LNCAP (cell line): Measurements from ENCODE around the gene FMC1.
A peak's percentile ranks its signal among the peaks of the same experiment; 100 is the strongest.

ENCODE experiments used
- TF ChIP-seq, protein P1 (sequence below): fragments of 450-650 bp; IDR thresholded peaks from 2 replicates; pipeline ENCODE4 v1.5.1; 2017; ENCODE audit warnings: mild to moderate bottlenecking

FMC1 gene, protein sequence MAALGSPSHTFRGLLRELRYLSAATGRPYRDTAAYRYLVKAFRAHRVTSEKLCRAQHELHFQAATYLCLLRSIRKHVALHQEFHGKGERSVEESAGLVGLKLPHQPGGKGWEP

DNA sequence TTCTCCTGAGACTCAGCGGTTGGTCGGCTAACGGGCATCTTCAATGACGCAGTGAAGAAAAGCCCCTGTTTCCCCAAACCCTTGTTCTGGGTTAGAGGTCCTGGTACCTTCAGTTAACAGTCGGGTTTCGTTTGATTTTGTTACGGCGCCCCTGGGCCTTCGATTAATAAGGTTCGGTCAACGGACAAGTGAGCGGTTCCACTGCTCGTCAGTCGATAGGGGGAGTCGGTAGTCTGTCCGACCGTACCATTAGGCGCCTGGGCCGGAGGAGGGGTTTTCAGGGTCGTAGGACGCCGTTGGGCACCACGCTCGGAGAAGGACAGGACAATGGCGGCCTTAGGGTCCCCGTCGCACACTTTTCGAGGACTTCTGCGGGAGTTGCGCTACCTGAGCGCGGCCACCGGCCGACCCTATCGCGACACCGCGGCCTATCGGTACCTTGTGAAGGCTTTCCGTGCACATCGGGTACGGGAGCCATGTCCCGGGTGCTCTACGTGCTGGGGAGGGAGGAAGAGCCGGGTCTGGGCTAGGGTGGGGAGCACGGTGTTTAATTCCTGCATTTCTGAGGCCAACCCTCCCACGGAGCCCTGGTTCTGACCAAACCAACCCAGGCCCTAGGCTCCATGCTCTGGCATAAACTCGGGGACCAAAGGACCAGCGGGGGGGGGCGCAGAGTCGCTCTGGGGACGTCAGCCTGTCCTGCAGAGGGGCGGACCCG is at the start of gene FMC1:
TSS of gene FMC1 (plus strand) at position 280 of the 718 bp plus-strand sequence. CDS start at position 328, 48 bp downstream.
- TF ChIP-seq, protein P1, sequence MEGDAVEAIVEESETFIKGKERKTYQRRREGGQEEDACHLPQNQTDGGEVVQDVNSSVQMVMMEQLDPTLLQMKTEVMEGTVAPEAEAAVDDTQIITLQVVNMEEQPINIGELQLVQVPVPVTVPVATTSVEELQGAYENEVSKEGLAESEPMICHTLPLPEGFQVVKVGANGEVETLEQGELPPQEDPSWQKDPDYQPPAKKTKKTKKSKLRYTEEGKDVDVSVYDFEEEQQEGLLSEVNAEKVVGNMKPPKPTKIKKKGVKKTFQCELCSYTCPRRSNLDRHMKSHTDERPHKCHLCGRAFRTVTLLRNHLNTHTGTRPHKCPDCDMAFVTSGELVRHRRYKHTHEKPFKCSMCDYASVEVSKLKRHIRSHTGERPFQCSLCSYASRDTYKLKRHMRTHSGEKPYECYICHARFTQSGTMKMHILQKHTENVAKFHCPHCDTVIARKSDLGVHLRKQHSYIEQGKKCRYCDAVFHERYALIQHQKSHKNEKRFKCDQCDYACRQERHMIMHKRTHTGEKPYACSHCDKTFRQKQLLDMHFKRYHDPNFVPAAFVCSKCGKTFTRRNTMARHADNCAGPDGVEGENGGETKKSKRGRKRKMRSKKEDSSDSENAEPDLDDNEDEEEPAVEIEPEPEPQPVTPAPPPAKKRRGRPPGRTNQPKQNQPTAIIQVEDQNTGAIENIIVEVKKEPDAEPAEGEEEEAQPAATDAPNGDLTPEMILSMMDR, result peak; percentile 44

DNA sequence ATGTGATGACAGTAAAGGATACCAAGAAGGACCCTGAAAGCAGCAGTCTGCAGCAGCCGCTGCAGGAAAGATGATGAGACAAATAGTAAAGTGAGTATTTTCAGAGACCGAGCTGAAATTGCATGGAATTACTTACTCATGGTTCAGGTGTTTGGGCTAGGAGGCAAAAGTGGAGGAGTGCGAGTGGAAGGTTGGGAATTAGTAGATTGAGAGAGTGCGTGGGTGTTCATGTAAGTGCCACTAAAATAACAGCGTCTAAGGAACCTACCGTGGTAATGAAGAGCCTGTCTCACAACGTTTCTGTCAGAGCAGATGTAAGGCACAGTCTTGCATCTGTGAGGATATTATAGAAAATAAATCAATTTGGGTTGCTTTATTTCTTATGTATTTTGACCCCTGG is 48.3 kb upstream of the FMC1 start:
- TF ChIP-seq, protein P1, result no peak

DNA sequence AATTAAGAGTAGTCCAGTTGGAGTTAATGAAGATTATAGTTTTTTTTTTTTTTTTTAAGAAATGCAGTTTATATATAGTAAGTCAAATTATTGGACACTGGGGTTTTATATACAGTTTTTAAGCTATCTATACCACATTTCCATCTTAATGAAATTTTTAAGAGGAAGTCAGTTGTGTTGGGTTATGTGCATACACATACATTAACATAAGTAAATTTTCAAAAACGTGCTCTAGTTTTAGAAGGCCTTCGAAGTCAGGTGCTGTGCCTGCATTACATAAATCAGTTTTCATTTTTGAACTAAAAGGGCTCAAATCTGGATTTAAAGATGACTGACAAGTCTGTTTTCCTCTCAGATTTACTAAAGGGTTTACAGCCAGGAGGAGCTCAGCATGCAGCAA is 47.6 kb upstream of the FMC1 start:
- TF ChIP-seq, protein P1, result no peak

DNA sequence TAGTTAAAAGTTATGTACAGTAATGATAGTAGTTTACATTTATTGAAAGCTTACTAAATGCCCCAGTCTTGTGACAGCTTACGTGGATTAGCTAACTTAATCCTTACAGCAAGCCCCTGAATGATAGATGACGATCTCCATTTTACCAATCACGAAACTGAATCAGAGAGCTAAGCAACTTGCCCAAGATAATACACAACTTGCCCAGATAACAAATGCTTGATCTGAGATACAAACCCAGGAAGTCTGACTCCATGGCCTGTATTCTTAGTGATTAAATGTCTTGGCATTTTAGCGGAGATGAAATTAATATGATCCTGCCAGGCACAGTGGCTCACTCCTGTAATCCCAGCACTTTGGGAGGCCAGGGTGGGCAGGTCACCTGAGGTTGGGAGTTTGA is 46.9 kb upstream of the FMC1 start:
- TF ChIP-seq, protein P1, result no peak

DNA sequence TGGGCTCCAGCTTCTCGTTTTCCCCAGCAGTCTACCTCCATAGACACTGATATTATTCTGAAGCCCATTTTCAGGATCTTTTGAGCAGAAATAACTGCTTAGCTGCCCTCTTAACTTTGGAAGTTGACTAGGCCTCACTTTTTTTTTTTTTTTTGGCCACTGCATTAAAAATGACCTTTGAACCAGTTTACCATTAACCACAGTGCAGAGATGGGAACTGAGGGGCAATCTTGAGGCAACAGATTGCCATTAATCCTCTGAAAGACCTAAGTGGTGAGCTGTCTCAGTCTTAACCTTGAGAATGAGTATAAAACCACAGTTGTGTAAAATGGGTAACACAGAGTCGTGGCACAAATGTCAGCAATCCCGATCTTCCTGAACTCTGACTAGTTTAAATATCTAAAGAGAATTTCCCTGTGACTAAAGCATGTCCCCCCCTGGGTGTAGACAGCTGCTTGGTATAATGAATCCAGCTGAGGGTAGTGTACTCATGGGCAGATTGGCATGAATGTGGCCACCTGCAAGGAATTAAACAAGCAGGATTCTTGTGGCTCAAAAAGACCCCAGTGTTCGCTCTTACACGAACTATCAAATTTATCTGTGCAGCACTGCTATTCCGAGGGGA is 46.1 kb upstream of the FMC1 start:
- TF ChIP-seq, protein P1, result no peak

DNA sequence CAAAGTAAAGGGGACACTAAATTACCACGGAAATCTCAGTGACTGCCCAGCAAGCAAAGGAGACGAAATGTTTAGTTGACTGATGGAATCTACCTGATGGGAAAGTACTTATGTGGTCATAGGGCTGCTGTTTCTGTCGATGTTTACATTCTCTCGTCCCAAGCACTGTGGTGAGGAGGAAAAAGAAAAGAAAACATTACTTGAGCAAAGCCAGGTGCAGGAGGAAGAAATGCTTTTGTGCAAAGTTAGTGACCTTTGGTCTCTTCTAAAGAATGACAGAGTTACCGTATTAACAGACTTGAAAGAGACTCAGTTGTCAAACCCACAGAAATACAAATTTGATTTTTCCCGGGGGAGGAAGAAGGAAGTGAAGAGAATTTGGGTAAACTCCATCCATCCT is 43.3 kb upstream of the FMC1 start:
- TF ChIP-seq, protein P1, result no peak

DNA sequence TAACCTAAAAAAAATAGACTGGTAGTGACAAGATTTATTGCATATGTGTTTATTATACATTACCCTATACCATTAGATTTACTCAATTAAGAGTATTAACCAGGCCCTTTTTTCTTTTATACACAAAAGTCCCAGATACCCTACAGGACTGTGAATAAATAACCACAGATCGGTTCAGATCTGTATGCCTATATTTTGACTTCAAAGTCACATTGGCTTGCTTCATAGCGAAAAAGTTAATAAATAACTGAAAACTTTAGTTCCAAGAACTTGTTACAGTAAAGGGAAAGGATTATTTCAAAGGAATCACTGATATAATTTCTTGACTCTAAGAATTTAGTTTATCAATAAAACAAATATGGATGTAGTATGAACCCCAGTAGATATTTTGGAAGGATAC is 41.8 kb upstream of the FMC1 start:
- TF ChIP-seq, protein P1, result no peak
